HCT116 (cell line): Measurements from ENCODE around the gene PGAM5. TPM values are rescaled to one million over a fixed set of nuclear protein-coding genes. Genes with fewer than 3 reads are reported as not detected.

ENCODE experiments used
- ATAC-seq: fragments of 200-7000 bp; cut with Tn5 transposase; 2 replicates; pipeline ENCODE4 v1.9.1; 2020; ENCODE audit warnings: mild to moderate bottlenecking, moderate library complexity
- BruUV-seq: library from RNA; stranded (reverse); fragments of 400-500 nt; replicated peaks from 2 replicates; lab custom pipeline; 2021; lab: Mats Ljungman, UMichigan
- CTCF ChIA-PET: fragments of 300-600 bp; sonication (Branson Sonifier 250); formaldehyde crosslinking; loops from one replicate; lab custom pipeline; 2021; ENCODE audit warnings: antibody characterized with exemption; lab: Charles Lee
- POLR2A ChIA-PET: fragments of 300-600, 350-600 bp; sonication (Branson Sonifier 250); formaldehyde crosslinking; loops from one replicate; lab custom pipeline; 2021; ENCODE audit warnings: antibody characterized with exemption; lab: Charles Lee
- RAD21 ChIA-PET, 2 experiments: fragments of 300-600 bp; sonication (Branson Sonifier 250); formaldehyde crosslinking; loops; one replicate each; lab custom pipeline; 2023; ENCODE audit warnings: low total read pairs in 2 of 2; ENCODE audit not compliant: uncharacterized antibody in 2 of 2, unreplicated experiment in 2 of 2, low non-redundant PET in 1 of 2; lab: Charles Lee
- DNase-seq: peaks from one replicate; pipeline ENCODE4 v3.0.0-alpha.2; 2010; ENCODE audit warnings: low read depth, low spot score
- H2AFZ ChIP-seq: fragments of 200-600 bp; shearing (Covaris generic), sonication (generic); 2 replicates; pipeline ENCODE4 v1.6.1; 2017; ENCODE audit warnings: low read depth, mixed run types, mixed read lengths, antibody characterized with exemption, low read length; ENCODE audit not compliant: poor library complexity, severe bottlenecking
- H3K27ac ChIP-seq: 2 replicates; pipeline ENCODE4 v1.5.1; 2012; ENCODE audit warnings: low read depth, low read length
- H3K27me3 ChIP-seq: fragments of 200-600 bp; sonication (generic); 2 replicates; pipeline ENCODE4 v1.6.1; 2016; ENCODE audit warnings: mixed run types, low read length, mixed read lengths; ENCODE audit not compliant: insufficient read depth
- H3K36me3 ChIP-seq, 2 experiments: fragments of 200-500 bp in 1 of 2; fragments of 200-600 bp in 1 of 2; sonication (Bioruptor generic) in 1 of 2; sonication (generic) in 1 of 2; 2 replicates each; pipeline versions ENCODE4 v1.5.1 to v1.6.1; 2014 to 2016; ENCODE audit warnings: low read length in 2 of 2, inconsistent platforms in 1 of 2, mixed read lengths in 1 of 2, mixed run types in 1 of 2; ENCODE audit not compliant: insufficient read depth in 2 of 2, control insufficient read depth in 1 of 2
- H3K4me1 ChIP-seq, 2 experiments: fragments of 200-600 bp in 1 of 2; sonication (generic) in 1 of 2; 2 replicates each; pipeline versions ENCODE4 v1.5.1 to v1.6.1; 2012 to 2017; ENCODE audit warnings: low read length in 2 of 2, inconsistent platforms in 1 of 2, mild to moderate bottlenecking in 1 of 2, mixed read lengths in 1 of 2, mixed run types in 1 of 2, moderate library complexity in 1 of 2; ENCODE audit not compliant: insufficient read depth in 2 of 2, control insufficient read depth in 1 of 2
- H3K4me2 ChIP-seq: fragments of 200-600 bp; sonication (generic); 2 replicates; pipeline ENCODE4 v1.6.1; 2017; ENCODE audit warnings: mixed run types, low read length, mixed read lengths
- H3K4me3 ChIP-seq, 2 experiments: fragments of 200-600 bp in 1 of 2; sonication (generic) in 1 of 2; replicated peaks in 1 of 2; 2 replicates each; pipeline ENCODE4 v1.5.1; 2011 to 2016; ENCODE audit warnings: low read length in 2 of 2, control low read depth in 1 of 2, low read depth in 1 of 2, mild to moderate bottlenecking in 1 of 2, mixed read lengths in 1 of 2, mixed run types in 1 of 2
- H3K79me2 ChIP-seq: fragments of 200-600 bp; sonication (generic); 2 replicates; pipeline ENCODE4 v1.6.1; 2017; ENCODE audit warnings: mild to moderate bottlenecking, mixed run types, low read length, moderate library complexity, mixed read lengths; ENCODE audit not compliant: insufficient read depth
- H3K9ac ChIP-seq: fragments of 200-600 bp; sonication (generic); 2 replicates; pipeline ENCODE4 v1.6.1; 2016; ENCODE audit warnings: low read length, mixed read lengths
- H3K9me2 ChIP-seq: fragments of 200-600 bp; sonication (generic), shearing (Covaris generic); 2 replicates; pipeline ENCODE4 v1.6.1; 2017; ENCODE audit warnings: mixed run types, mild to moderate bottlenecking, moderate library complexity; ENCODE audit not compliant: insufficient read depth
- H3K9me3 ChIP-seq, 2 experiments: fragments of 200-500 bp in 1 of 2; fragments of 200-600 bp in 1 of 2; sonication (Bioruptor generic) in 1 of 2; sonication (generic) in 1 of 2; 2 replicates each; pipeline ENCODE4 v1.6.1; 2014 to 2017; ENCODE audit warnings: low read length in 2 of 2, mixed read lengths in 2 of 2, inconsistent platforms in 1 of 2, low read depth in 1 of 2, mild to moderate bottlenecking in 1 of 2, mixed run types in 1 of 2, moderate library complexity in 1 of 2; ENCODE audit not compliant: control insufficient read depth in 1 of 2, insufficient read depth in 1 of 2
- H4K20me1 ChIP-seq: fragments of 200-600 bp; sonication (generic), shearing (Covaris generic); 2 replicates; pipeline ENCODE4 v1.6.1; 2017; ENCODE audit warnings: mixed run types, mild to moderate bottlenecking, moderate library complexity; ENCODE audit not compliant: insufficient read depth
- CBX3 ChIP-seq: IDR thresholded peaks from 2 replicates; pipeline ENCODE4 v1.6.1; 2012; ENCODE audit warnings: low read depth
- CEBPB ChIP-seq: IDR thresholded peaks from 2 replicates; pipeline ENCODE4 v1.6.1; 2012; ENCODE audit warnings: low read depth
- CTCF ChIP-seq, 3 experiments: fragments of 200-600 bp in 1 of 3; sonication (generic) in 1 of 3; IDR thresholded peaks in 2 of 3; conservative IDR thresholded peaks in 1 of 3; 2 replicates each; pipeline ENCODE4 v1.5.1; 2012 to 2017; ENCODE audit warnings: low read depth in 2 of 3, low read length in 2 of 3, antibody characterized with exemption in 1 of 3, borderline replicate concordance in 1 of 3, control low read depth in 1 of 3, mild to moderate bottlenecking in 1 of 3, mixed read lengths in 1 of 3, mixed run types in 1 of 3, moderate library complexity in 1 of 3; ENCODE audit not compliant: insufficient read depth in 1 of 3
- ELF1 ChIP-seq: IDR thresholded peaks from 2 replicates; pipeline ENCODE4 v1.6.1; 2012; ENCODE audit warnings: low read depth, borderline replicate concordance
- EZH2 ChIP-seq: fragments of 200-600 bp; sonication (generic); IDR thresholded peaks from 2 replicates; pipeline ENCODE4 v1.6.1; 2017; ENCODE audit warnings: antibody characterized with exemption, mixed run types
- JUND ChIP-seq: IDR thresholded peaks from 2 replicates; pipeline ENCODE4 v1.6.1; 2012
- MAX ChIP-seq: IDR thresholded peaks from 2 replicates; pipeline ENCODE4 v1.6.1; 2012
- SP1 ChIP-seq: IDR thresholded peaks from 2 replicates; pipeline ENCODE4 v1.6.1; 2012; ENCODE audit warnings: low read depth
- SRF ChIP-seq: IDR thresholded peaks from 2 replicates; pipeline ENCODE4 v1.6.1; 2012; ENCODE audit warnings: low read depth
- TCF7L2 ChIP-seq: IDR thresholded peaks from 2 replicates; pipeline ENCODE4 v1.7.0; 2011; ENCODE audit warnings: borderline replicate concordance, inconsistent platforms; ENCODE audit not compliant: insufficient read depth, insufficient read length; ENCODE audit errors: extremely low read depth
- YY1 ChIP-seq: IDR thresholded peaks from 2 replicates; pipeline ENCODE4 v1.6.1; 2011; ENCODE audit warnings: low read length, low read depth, moderate library complexity, mild to moderate bottlenecking; ENCODE audit not compliant: insufficient replicate concordance; ENCODE audit errors: extremely low read depth
- ZNF274 ChIP-seq: fragments of 200-500 bp; sonication (Bioruptor generic); IDR thresholded peaks from 2 replicates; pipeline ENCODE4 v1.6.1; 2014; ENCODE audit warnings: mild to moderate bottlenecking, low read depth, low read length, inconsistent platforms
- intact Hi-C: fragments of 100-400 bp; cut with micrococcal nuclease; formaldehyde crosslinking; loops from 2 replicates; pipeline ENCODE4 v1.10.0; 2022
- total RNA-seq: library from RNA; stranded (reverse); gene quantifications from one replicate; pipeline ENCODE4 v1.2.1, GENCODE V29; 2021; ENCODE audit not compliant: unreplicated experiment
- TF ChIP-seq, protein P1 (sequence below): IDR thresholded peaks from 2 replicates; pipeline ENCODE4 v1.6.1; 2012; ENCODE audit warnings: low read depth
- TF ChIP-seq, protein P2 (sequence below): IDR thresholded peaks from 2 replicates; pipeline ENCODE4 v1.6.1; 2011; ENCODE audit warnings: mild to moderate bottlenecking, low read length, moderate library complexity; ENCODE audit not compliant: insufficient replicate concordance; ENCODE audit errors: extremely low read depth

PGAM5 gene
- total RNA-seq, 1 experiment from 2014 or later, result 98.3 TPM

- DNase-seq (no peak), ATAC-seq (no peak)
- TF ChIP-seq ZNF274 (no peak), CBX3 (no peak), CEBPB (no peak), TCF7L2 (no peak), ELF1 (no peak), CTCF (IDR thresholded peaks at IDR 0.05 in 2 of 3, conservative IDR thresholded peaks at IDR 0.05 in 1 of 3; ENCODE audit: borderline replicate concordance in 1 of 3, insufficient read depth in 1 of 3, low read depth in 2 of 3, low read length in 2 of 3) (no peak), YY1 (no peak), SRF (no peak), JUND (no peak), SP1 (no peak), EZH2 (no peak), MAX (no peak)
- TF ChIP-seq, protein P1, sequence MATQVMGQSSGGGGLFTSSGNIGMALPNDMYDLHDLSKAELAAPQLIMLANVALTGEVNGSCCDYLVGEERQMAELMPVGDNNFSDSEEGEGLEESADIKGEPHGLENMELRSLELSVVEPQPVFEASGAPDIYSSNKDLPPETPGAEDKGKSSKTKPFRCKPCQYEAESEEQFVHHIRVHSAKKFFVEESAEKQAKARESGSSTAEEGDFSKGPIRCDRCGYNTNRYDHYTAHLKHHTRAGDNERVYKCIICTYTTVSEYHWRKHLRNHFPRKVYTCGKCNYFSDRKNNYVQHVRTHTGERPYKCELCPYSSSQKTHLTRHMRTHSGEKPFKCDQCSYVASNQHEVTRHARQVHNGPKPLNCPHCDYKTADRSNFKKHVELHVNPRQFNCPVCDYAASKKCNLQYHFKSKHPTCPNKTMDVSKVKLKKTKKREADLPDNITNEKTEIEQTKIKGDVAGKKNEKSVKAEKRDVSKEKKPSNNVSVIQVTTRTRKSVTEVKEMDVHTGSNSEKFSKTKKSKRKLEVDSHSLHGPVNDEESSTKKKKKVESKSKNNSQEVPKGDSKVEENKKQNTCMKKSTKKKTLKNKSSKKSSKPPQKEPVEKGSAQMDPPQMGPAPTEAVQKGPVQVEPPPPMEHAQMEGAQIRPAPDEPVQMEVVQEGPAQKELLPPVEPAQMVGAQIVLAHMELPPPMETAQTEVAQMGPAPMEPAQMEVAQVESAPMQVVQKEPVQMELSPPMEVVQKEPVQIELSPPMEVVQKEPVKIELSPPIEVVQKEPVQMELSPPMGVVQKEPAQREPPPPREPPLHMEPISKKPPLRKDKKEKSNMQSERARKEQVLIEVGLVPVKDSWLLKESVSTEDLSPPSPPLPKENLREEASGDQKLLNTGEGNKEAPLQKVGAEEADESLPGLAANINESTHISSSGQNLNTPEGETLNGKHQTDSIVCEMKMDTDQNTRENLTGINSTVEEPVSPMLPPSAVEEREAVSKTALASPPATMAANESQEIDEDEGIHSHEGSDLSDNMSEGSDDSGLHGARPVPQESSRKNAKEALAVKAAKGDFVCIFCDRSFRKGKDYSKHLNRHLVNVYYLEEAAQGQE, result no peak
- TF ChIP-seq, protein P2, sequence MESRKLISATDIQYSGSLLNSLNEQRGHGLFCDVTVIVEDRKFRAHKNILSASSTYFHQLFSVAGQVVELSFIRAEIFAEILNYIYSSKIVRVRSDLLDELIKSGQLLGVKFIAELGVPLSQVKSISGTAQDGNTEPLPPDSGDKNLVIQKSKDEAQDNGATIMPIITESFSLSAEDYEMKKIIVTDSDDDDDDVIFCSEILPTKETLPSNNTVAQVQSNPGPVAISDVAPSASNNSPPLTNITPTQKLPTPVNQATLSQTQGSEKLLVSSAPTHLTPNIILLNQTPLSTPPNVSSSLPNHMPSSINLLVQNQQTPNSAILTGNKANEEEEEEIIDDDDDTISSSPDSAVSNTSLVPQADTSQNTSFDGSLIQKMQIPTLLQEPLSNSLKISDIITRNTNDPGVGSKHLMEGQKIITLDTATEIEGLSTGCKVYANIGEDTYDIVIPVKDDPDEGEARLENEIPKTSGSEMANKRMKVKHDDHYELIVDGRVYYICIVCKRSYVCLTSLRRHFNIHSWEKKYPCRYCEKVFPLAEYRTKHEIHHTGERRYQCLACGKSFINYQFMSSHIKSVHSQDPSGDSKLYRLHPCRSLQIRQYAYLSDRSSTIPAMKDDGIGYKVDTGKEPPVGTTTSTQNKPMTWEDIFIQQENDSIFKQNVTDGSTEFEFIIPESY, result no peak
- intact Hi-C loops, result no loop called here
- ChIA-PET POLR2A (no interaction called here), RAD21 (no interaction called here), CTCF (no interaction called here)
- Histone ChIP-seq H3K9ac (no peak overlapping the region), H3K9me2 (no peaks in the 10 kb centered on the region), H3K79me2 (peaks cover 5% of the 10 kb centered on the region), H3K4me3 (no peak overlapping the region), H3K27me3 (no peaks in the 10 kb centered on the region), H4K20me1 (no peaks in the 10 kb centered on the region), H3K4me1 (no peaks in the 10 kb centered on the region), H3K9me3 (no peaks in the 10 kb centered on the region), H3K36me3 (peaks cover 0 to 12% of the 10 kb centered on the region in 2 experiments; a peak in 2 of 4 replicates), H2AFZ (no peak overlapping the region), H3K27ac (no peak overlapping the region), H3K4me2 (no peak overlapping the region)
- BruUV-seq, result no TSS peak
Observed at GRCh38 chr12:132703641-132704040, 7.0 kb upstream of the PGAM5 start.
